ENCODE data around the gene LYRM4.

LYRM4 gene

DNA sequence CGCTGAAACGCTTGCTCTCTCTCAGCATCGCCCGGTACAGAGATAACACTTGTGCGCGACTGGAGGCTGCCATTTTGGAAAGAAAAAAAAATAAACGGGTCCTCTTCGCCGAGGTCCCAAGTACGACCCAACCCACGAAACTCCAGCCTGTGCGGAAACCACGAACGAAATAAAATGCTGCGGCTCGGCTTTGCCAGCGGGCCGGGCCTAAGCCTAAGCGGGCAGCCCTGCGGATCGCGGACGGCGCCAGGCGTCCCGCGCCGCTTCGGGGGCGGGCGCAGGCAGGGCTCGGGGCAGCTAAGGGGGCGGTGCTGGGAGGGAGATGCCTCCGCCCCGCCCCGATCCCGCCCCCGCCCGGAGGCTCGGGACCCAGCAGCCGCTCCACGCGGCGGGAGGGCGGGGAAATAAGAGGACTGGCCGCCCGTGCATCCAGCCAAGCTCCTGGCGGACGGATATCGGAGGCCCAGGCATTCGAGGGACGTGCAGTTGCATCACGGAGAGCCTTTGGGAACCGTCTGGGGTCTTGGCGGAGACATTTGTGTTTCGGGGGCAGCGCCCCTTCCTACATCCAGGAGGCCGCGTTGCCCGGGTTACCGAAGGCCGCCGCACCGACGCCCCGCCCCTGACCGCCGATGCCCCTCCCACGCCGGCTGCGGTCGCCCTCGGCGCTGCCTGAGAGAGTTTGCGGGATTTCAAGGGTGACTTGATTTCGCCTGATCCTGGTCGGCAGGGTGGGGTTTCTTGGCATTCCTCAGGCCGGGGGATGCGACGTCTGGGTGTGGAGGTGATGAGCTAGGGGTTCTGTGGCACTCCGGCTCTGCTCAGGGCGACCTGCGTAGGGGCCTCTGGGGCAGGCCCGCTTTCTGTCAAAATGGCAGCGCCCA, at the start of gene LYRM4, which contains the start of gene FARS2:
LYRM4 (minus strand) TSS at position 290 of the 884 bp plus-strand sequence; CDS start at position 73, 217 bp downstream.
FARS2 (plus strand) TSS at position 853 of the 884 bp plus-strand sequence.
- DNase-seq: peak; percentile 90

DNA sequence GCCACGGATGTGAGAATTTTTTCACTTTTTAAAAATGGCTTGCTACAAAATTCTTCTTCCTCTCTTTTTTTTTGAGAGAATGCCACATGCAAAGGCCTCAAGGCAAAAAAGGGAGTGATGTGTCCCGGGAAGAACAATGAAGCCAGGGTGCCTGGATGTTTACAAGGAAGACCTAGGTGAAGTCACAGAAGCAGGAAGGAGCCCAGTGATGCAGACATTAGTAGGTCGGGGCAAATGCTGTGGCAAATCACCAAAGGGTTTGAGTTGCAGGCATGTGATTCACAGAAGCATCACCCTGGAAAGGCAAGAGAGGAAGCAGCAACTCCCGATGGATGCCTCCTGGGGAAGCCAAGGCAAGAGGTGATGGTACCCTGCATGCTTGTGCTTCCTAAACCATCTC, 47.3 kb upstream of the LYRM4 start:
- DNase-seq: no peak

- no peak for DNase-seq
Observed at GRCh38 chr6:5307058-5307457, 46.3 kb upstream of the LYRM4 start.

DNA sequence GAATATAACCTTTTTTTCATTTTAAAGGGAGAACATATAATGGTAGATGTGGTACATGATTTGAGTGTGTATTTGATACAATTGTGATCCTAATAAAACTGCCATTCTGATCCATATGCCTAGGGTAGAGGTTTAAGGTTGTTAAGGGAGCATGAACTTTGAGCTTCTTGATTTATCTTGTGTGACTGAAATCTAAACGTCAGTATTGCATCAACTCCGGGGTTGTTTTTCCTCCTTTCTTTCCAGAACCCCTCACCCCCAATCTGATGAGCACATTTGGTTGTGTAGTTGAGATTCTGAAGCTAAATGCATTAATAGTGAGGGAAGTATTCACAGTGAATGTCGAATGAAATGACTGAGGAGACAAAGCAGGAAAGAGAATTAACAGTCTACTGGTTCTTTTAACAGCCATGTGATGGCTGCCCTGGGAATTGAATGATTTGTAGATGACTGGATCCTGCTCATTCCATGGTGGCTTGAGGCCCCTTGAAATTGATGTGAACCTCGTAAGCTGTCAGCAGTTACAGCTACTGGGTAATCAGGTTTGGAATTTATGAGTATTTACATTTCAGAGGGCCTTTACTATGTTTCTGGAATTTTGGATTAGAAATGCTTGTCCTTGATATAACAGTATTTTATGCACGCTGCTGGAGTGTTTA, 45.3 kb upstream of the LYRM4 start:
- DNase-seq: no peak

DNA sequence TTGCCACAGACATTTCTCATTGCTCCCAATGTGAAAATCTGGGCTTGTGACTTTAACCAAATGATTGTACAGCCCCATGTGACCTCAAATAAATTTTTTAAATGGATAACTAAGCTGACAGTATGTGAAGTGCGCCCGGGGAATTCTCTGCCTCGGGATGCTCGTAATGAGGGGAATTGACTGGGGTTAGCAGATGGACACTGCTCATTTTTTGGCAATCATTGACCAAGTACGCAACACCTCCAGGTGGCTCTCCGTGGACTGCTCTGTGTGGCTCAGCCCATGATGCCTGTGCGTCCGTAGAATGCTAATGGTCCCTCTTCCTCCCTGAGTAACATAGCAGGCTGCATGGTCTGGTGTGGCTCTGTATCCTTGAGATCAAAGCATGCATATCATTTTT, 42.9 kb upstream of the LYRM4 start:
- DNase-seq: no peak

DNA sequence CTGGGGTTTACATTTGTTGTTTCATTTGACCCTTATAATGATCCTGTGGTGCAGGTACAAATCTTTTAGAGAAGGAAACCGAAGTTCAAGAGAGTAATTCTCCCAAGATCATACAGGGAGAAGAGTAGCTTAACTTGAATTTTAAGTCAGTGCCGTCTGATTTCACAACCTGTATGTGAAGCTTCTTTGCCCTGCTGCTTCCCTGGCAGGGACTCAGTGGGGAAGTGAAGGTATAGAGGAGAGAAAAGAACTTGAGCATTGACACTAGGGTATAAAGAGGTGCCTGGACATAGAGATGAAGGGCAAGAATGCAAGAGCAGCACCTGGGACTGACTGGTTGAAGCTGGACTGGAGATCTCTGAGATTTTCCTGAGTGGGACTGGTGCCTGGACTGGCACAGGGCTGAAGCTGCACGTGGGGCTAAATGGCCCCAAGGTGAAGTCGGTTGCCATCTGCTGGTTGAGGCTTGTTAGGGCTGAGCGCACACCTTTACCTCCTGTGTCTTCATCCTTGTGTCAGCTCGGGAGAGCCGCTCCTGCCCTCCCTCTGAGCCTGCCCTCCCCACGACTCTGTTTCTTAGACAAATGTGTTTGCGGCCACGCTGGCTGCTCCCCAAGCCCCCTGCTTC, 42.4 kb upstream of the LYRM4 start:
- peak; percentile 63 for DNase-seq

- peak; percentile 58 for DNase-seq
Observed at GRCh38 chr6:5302220-5302946, 41.6 kb upstream of the LYRM4 start.

GRCh38 chr6:5300206-5300764, 39.5 kb upstream of the LYRM4 start:
- DNase-seq: no peak

DNA sequence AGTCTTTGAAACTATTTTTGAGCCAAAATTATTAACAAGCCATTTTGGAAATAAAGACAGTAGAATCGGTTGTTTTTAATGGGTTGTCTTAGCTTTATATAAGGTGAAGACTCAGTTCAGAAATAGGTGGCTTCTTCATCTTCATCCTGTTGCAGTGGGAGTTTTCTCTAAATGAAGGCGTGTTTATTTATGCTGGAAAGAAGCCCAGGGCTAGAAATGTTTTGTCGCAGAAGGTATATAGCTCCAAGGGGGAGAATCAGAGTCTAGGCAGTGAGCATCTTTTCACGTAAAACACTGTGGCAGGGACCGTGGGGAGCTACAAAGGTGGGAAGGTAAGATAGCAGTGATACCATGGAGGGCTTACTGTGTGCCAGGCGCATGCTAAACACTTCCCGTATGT, 34.9 kb upstream of the LYRM4 start:
- DNase-seq: no peak

- no peak for DNase-seq
Observed at GRCh38 chr6:5294392-5295211, 33.9 kb upstream of the LYRM4 start.

GRCh38 chr6:5293692-5294091, 32.9 kb upstream of the LYRM4 start:
- DNase-seq: no peak

DNA sequence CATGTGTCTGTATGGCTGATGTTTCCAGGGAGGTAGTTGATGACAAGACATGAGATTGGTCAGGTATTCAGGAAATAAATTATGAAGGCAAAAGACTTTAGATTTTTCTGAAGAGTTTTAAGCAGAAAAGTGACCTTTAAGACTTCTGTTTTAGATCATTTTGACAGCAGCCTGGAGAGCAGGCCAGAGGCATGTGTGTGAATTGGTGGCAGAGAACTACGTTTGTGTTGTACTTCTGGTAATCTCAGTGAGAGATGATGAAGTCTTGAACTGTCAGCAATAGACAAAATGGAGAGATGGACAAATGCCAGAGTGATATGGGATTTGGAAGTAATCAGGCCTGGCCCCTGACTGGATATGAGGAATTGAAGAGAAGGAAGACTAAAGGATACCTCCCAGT, 31.4 kb upstream of the LYRM4 start:
- DNase-seq: no peak

- DNase-seq: no peak
Observed at GRCh38 chr6:5290500-5290899, 29.8 kb upstream of the LYRM4 start.

- DNase-seq: no peak
Observed at GRCh38 chr6:5290097-5290496, 29.3 kb upstream of the LYRM4 start.

DNA sequence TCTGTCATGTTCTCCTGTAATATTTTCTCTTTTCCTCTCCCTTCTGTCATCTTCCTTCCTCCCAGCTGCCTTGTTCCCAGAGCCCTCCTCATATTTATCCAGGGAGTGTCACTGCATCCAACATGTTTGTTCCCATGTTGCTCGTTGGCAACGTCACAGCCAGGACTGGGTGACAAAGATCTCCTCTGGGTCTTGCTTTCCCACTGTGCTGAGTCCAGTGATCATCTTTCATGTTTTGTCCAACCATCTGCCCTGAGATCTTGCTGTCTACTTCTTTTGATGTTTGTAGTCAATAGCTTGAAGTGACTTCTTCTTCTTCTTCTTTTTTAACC, 27.2 kb upstream of the LYRM4 start:
- no peak for DNase-seq

- DNase-seq: no peak
Observed at GRCh38 chr6:5287205-5287965, 26.6 kb upstream of the LYRM4 start.

DNA sequence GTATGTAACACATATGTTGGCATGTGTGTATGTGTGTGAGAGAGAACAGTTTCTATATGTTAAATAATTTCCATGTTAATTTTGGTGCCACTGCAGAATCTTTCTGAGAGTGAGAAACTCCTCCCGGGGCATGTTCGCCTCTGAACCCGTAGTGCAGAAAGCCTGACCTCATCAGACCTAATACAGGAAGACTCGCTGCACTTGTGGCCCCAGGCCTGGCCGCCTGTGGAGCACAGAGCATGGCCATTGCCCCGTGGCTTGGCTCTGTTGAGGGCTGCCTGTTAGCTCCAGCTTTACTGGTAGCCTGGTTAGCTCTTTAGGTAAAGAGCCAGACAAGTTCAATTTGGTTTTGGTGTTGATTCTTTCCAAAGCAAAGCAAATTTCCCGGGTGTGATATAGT, 26.0 kb upstream of the LYRM4 start:
- DNase-seq: no peak

DNA sequence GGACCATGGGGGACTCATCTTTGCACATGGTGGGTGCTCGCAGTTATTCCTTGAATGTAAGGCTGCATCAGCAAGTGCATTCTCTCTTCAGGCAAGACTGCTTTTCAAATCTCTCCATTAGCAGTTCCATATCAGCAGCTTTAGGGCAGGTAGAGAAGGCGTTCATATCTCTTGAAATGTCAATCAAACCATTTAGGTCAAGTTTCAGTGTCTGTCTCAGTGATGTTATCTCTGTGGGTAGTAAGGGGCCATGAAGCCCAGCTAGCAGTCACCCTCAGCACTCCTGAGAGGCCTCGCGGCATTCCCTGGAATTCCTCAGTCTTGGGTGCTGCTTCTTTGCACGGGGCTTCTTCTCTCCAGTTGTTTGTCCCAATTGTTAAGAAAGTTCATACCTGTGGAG, 24.8 kb upstream of the LYRM4 start:
- DNase-seq: no peak

DNA sequence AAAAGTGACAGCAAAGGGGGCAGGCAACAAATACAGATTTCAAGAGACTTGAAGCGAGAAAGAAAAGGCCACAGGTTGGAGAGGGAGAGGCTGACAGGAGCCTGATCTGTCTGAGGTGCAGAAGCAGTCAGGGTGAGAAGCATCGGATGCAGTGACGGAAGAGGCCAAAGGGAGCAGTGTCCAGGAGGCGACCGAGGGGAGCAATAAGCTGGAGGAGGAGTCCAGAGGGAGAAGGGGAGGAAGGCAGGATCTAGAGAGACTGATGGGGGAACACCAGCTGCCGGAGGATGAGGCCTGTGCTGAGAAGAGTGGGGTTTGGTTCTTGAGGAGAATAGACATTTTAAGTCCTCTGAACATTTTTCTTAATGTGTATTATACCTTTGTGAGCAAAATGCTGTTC, 24.3 kb upstream of the LYRM4 start:
- DNase-seq: no peak

DNA sequence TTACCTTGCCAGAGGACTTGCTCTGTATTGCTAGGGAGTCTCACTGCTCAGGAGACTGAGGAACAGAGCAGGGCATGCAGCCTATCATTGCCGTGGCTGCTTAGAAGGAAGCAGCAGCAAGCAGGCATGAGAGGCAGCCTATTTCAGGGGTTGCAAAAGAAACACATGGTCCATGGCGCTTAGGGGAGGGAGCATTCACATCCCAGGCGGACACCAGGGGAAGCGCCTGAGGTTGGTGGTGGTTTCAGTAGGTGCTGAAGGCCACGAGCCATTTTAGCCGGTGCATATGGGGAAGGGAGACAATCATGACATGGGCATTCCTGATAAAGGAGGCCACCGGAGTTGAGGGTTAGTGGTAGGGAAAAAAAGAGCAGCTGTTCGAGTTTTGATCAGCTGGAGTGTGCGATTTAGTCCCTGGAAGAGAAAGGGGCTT, 21.5 kb upstream of the LYRM4 start:
- no peak for DNase-seq

GRCh38 chr6:5280920-5281319, 20.2 kb upstream of the LYRM4 start:
- no peak for DNase-seq

Data from stimulated activated CD4-positive, alpha-beta T cell treated with anti-CD3 and anti-CD28 coated beads, Interleukin-4, amount 100 ng/mL, for 24 hours (primary cell).